Caco-2 (cell line): Measurements from ENCODE around the gene TOM1L1. TPM values are rescaled to one million over a fixed set of nuclear protein-coding genes. Genes with fewer than 3 reads are reported as not detected.

ENCODE experiments used
- BruUV-seq: library from RNA; stranded (reverse); fragments of 400-500 nt; replicated peaks from 2 replicates; lab custom pipeline; 2021; lab: Mats Ljungman, UMichigan
- CTCF ChIA-PET: fragments of 300-600 bp; sonication (Branson Sonifier 250); formaldehyde crosslinking; loops from one replicate; lab custom pipeline; 2022; ENCODE audit warnings: antibody characterized with exemption; lab: Charles Lee
- POLR2A ChIA-PET: fragments of 300-600 bp; sonication (Branson Sonifier 250); formaldehyde crosslinking; loops from one replicate; lab custom pipeline; 2022; ENCODE audit warnings: antibody characterized with exemption; lab: Charles Lee
- DNase-seq, 2 experiments: peaks; one replicate each; pipeline versions ENCODE4 v3.0.0 to v3.0.0-alpha.2; 2020 to 2022
- H3K27me3 ChIP-seq: replicated peaks from 2 replicates; pipeline ENCODE4 v1.6.0; 2011; ENCODE audit warnings: low read length; ENCODE audit not compliant: control insufficient read depth, insufficient read depth
- H3K36me3 ChIP-seq: 2 replicates; pipeline ENCODE4 v1.5.1; 2011; ENCODE audit warnings: low read length; ENCODE audit not compliant: control insufficient read depth, insufficient read depth
- H3K4me1 ChIP-seq: fragments of 250-450 bp; sonication (Bioruptor Pico); 2 replicates; pipeline ENCODE4 v1.5.1; 2020; ENCODE audit warnings: mild to moderate bottlenecking
- H3K4me3 ChIP-seq: 2 replicates; pipeline ENCODE4 v1.5.1; 2011; ENCODE audit warnings: low read depth, mild to moderate bottlenecking, control low read depth, low read length
- H3K9me3 ChIP-seq: fragments of 250-450 bp; sonication (Bioruptor Pico); 2 replicates; pipeline ENCODE4 v1.5.1; 2020; ENCODE audit warnings: mild to moderate bottlenecking, moderate library complexity
- H3K27ac Mint-ChIP-seq: one replicate; pipeline ENCODE4 v1.8.0; 2022; ENCODE audit warnings: mixed read lengths; ENCODE audit not compliant: unreplicated experiment
- H3K27me3 Mint-ChIP-seq: one replicate; pipeline ENCODE4 v1.8.0; 2022; ENCODE audit warnings: mixed read lengths; ENCODE audit not compliant: insufficient read depth, unreplicated experiment
- H3K36me3 Mint-ChIP-seq: one replicate; pipeline ENCODE4 v1.8.0; 2022; ENCODE audit warnings: mild to moderate bottlenecking, mixed read lengths; ENCODE audit not compliant: insufficient read depth, unreplicated experiment
- H3K4me1 Mint-ChIP-seq: one replicate; pipeline ENCODE4 v1.8.0; 2022; ENCODE audit warnings: low read depth, mixed read lengths; ENCODE audit not compliant: unreplicated experiment
- H3K4me3 Mint-ChIP-seq: one replicate; pipeline ENCODE4 v1.8.0; 2022; ENCODE audit warnings: mild to moderate bottlenecking, moderate library complexity, mixed read lengths; ENCODE audit not compliant: unreplicated experiment
- H3K9me3 Mint-ChIP-seq: one replicate; pipeline ENCODE4 v1.8.0; 2022; ENCODE audit warnings: mixed read lengths; ENCODE audit not compliant: unreplicated experiment
- intact Hi-C: fragments of 100-400 bp; cut with micrococcal nuclease; formaldehyde crosslinking; loops from one replicate; pipeline ENCODE4 v1.10.0; 2022; ENCODE audit not compliant: unreplicated experiment
- total RNA-seq: library from RNA; stranded (reverse); gene quantifications from 2 replicates; pipeline ENCODE4 v1.2.3, GENCODE V29; 2022
- TF ChIP-seq, protein P1 (sequence below), 2 experiments: fragments of 200-600 bp in 1 of 2; IDR thresholded peaks; 1 replicate in 1 of 2; 2 replicates in 1 of 2; pipeline versions ENCODE4 v1.5.1 to v1.8.0; 2011 to 2022; ENCODE audit warnings: antibody characterized with exemption in 1 of 2, control low read depth in 1 of 2, inconsistent platforms in 1 of 2, low read depth in 1 of 2, low read length in 1 of 2, mild to moderate bottlenecking in 1 of 2, moderate library complexity in 1 of 2; ENCODE audit not compliant: insufficient read depth in 1 of 2, severe bottlenecking in 1 of 2, unreplicated experiment in 1 of 2

TOM1L1 gene
- total RNA-seq, 1 experiment from 2014 or later, result 48.7 TPM

DNA sequence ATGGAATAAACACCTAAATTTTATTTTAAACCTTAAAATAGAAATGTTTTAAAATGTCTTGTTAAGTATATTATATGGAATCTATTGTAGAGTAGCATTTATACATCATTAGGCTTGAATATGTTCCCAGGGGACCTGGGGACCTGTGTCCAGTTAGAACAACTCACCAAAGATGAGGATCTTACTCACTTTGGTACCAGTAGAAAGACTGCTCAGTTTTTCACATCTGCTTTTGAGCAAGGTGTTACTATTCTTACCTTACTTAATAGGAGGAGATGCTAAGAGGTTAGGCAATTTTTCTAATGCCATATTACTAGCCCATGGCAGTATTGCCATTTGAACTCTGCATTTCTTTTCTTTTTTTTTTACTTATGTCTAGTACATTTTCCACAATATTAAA lies 82.6 kb downstream of the TOM1L1 start:
- no peaks in the 10 kb centered on the region for H3K4me1 Mint-ChIP-seq
- intact Hi-C loops, result no loop called here

DNA sequence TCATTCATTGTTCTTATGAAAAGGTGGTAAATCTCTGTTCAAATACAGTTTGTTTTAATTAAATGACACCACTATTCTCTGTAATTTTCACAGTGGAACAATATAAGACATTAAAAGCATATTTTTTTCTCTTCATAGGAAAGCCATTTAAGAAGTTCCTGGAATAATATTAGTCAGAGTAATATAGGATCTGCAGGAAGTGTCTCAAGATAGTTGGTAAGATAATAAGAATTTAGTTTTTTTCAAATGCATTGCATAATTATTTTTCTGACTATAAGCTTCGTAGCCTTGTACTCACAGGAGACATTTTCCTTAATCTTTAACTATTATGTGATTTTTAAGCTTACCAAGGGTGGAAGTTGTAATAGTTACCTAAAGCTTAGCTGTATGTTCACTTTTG lies 84.8 kb downstream of the TOM1L1 start:
- TF ChIP-seq, protein P1, sequence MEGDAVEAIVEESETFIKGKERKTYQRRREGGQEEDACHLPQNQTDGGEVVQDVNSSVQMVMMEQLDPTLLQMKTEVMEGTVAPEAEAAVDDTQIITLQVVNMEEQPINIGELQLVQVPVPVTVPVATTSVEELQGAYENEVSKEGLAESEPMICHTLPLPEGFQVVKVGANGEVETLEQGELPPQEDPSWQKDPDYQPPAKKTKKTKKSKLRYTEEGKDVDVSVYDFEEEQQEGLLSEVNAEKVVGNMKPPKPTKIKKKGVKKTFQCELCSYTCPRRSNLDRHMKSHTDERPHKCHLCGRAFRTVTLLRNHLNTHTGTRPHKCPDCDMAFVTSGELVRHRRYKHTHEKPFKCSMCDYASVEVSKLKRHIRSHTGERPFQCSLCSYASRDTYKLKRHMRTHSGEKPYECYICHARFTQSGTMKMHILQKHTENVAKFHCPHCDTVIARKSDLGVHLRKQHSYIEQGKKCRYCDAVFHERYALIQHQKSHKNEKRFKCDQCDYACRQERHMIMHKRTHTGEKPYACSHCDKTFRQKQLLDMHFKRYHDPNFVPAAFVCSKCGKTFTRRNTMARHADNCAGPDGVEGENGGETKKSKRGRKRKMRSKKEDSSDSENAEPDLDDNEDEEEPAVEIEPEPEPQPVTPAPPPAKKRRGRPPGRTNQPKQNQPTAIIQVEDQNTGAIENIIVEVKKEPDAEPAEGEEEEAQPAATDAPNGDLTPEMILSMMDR (IDR thresholded peaks at IDR 0.05; ENCODE audit: insufficient read depth in 1 of 2, low read depth in 1 of 2, low read length in 1 of 2, severe bottlenecking in 1 of 2, unreplicated experiment in 1 of 2), result no peak
- CTCF ChIA-PET, result no interaction called here
- POLR2A ChIA-PET, result no interaction called here

More for the DNA sequence above, 82.6 kb downstream of the TOM1L1 start:
- no TSS peak for BruUV-seq
- Mint-ChIP-seq H3K9me3 (peaks cover 8% of the 10 kb centered on the region), H3K27me3 (no peaks in the 10 kb centered on the region), H3K27ac (no peak overlapping the region), H3K4me3 (no peak overlapping the region), H3K36me3 (no peaks in the 10 kb centered on the region)
- no peaks in the 10 kb centered on the region for H3K4me1 ChIP-seq
- no peak overlapping the region for H3K4me3 ChIP-seq
- TF ChIP-seq, protein P1 (IDR thresholded peaks at IDR 0.05; ENCODE audit: insufficient read depth in 1 of 2, low read depth in 1 of 2, low read length in 1 of 2, severe bottlenecking in 1 of 2, unreplicated experiment in 1 of 2), result no peak
- CTCF ChIA-PET, result no interaction called here
- no peak for DNase-seq
- H3K27me3 ChIP-seq, result no peaks in the 10 kb centered on the region
- H3K36me3 ChIP-seq, result no peaks in the 10 kb centered on the region
- POLR2A ChIA-PET, result no interaction called here
- H3K9me3 ChIP-seq, result no peaks in the 10 kb centered on the region

DNA sequence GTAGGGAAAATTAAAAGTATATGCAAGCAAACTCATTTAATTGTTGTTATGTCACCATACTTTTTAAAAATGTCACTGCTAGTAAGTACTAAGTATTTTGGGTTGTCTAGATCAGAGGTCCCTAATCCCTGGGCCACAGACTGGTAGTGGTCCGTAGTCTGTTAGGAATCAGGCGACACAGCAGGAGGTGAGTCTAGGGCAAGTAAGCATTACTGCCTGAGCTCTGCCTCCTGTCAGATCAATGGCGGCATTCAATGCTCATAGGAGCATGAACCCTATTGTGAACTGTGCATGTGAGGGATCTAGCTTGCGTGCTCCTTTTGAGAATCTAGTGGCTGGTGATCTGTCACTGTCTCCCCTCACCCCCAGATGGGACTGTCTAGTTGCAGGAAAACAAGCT lies 89.5 kb downstream of the TOM1L1 start:
- Mint-ChIP-seq H3K9me3 (no peaks in the 10 kb centered on the region), H3K4me3 (no peak overlapping the region), H3K4me1 (no peaks in the 10 kb centered on the region), H3K27me3 (no peaks in the 10 kb centered on the region), H3K27ac (no peak overlapping the region), H3K36me3 (no peaks in the 10 kb centered on the region)
- TF ChIP-seq, protein P1 (IDR thresholded peaks at IDR 0.05; ENCODE audit: insufficient read depth in 1 of 2, low read depth in 1 of 2, low read length in 1 of 2, severe bottlenecking in 1 of 2, unreplicated experiment in 1 of 2), result no peak
- ChIA-PET CTCF (no interaction called here), POLR2A (no interaction called here)
- Histone ChIP-seq H3K27me3 (no peaks in the 10 kb centered on the region), H3K9me3 (no peaks in the 10 kb centered on the region), H3K4me1 (no peaks in the 10 kb centered on the region), H3K4me3 (no peak overlapping the region), H3K36me3 (no peaks in the 10 kb centered on the region)
- no peak for DNase-seq
- BruUV-seq, result no TSS peak
- intact Hi-C loops, result loop anchor here (5.0 to 10.0 kb wide), 2 partner anchors 67 to 245 kb away; no protein-coding TSS in a partner anchor

More for the DNA sequence above, 84.8 kb downstream of the TOM1L1 start:
- no peaks in the 10 kb centered on the region for H3K4me1 Mint-ChIP-seq
- no peak overlapping the region for H3K27ac Mint-ChIP-seq
- H3K9me3 ChIP-seq, result no peaks in the 10 kb centered on the region
- intact Hi-C loops, result no loop called here
- peaks cover 8% of the 10 kb centered on the region for H3K9me3 Mint-ChIP-seq
- H3K27me3 Mint-ChIP-seq, result no peaks in the 10 kb centered on the region
- H3K36me3 ChIP-seq, result no peaks in the 10 kb centered on the region
- H3K4me3 Mint-ChIP-seq, result no peak overlapping the region
- H3K4me1 ChIP-seq, result no peaks in the 10 kb centered on the region
- H3K36me3 Mint-ChIP-seq, result no peaks in the 10 kb centered on the region
- no peaks in the 10 kb centered on the region for H3K27me3 ChIP-seq
- no peak for DNase-seq
- BruUV-seq, result no TSS peak
- no peak overlapping the region for H3K4me3 ChIP-seq
